ENCODE data around the gene AMD1.
"Not testable (repeated sequence)": the region's sequence is repeated elsewhere in the genome, so short reads cannot be mapped to it uniquely, and the experiment has no call there.

The AMD1 gene

DNA sequence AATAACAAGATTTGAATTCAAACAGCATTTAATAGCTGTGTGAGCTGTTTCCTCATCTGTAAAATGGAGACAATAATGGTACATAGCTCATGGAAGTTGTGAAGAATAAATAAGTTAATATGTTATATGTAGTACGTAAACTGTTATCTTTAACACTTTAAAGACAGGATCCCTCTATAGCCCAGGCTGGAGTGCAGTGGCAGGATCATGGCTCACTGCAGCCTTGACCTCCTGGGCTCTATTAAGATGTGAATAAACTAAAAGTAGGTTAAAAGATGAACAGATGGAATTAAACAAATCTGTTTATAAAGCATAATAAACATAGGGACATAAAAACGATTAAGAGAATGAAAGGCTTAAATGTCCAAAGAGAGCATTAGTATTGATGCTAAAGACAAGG lies 3.0 kb downstream of the AMD1 start:
- FAIRE-seq (no peak), DNase-seq (ENCODE audit: low spot score) (no peak)

DNA sequence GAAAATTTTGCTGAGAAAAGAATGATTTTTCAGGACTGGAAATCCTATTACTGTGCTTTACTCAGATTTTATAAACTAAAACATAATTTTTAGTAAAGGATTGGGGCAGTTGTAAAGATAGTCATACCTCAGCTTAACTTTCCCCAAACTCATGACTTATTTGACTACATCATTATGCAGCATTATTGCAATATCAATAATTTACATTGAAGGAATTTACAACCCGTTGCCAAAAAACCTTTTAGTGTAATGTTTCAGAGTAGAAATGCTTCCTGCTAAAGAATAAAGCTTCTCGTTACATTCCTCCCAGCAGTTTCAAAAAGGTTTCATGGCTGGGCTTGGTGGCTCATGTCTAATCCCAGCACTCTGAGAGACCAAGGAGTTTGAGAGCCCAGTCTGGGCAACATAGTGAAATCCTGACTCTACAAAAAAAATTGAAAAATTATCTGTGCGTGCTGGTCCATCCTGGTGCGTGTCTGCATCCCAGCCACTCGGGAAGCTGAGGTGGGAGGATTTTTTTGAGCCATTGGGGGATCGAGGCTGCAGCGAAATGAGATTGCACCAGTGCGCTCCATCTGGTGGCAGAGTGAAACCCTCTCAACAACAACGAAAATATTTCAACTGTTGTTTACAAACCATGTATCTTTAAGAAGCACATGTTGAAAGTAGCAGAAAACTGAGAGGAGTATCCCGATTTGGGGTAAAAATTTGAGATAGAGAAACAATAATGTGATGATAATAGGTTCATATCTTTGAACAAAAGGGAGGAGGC lies 4.4 kb downstream of the AMD1 start:
- DNase-seq (ENCODE audit: low spot score) (peak; percentile 12), FAIRE-seq (no peak)

DNA sequence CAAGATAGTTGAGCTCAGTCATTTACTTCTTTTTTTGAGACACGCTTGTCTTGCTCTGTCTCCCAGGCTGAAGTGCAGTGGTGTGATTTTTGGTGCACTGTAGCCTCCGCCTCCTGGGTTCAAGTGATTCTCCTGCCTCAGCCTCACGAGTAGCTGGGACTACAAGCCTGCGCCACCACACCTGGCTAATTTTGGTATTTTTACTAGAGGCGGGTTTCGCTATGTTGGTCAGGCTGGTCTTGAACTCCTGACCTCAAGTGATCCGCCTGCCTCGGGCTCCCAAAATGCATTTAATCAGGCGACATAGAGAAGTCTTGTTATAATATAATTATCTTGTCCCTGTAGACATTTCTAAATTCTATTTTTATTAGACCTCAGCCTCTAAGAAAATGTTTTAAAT lies 6.1 kb downstream of the AMD1 start:
- DNase-seq (ENCODE audit: low spot score) (no peak), FAIRE-seq (no peak)

DNA sequence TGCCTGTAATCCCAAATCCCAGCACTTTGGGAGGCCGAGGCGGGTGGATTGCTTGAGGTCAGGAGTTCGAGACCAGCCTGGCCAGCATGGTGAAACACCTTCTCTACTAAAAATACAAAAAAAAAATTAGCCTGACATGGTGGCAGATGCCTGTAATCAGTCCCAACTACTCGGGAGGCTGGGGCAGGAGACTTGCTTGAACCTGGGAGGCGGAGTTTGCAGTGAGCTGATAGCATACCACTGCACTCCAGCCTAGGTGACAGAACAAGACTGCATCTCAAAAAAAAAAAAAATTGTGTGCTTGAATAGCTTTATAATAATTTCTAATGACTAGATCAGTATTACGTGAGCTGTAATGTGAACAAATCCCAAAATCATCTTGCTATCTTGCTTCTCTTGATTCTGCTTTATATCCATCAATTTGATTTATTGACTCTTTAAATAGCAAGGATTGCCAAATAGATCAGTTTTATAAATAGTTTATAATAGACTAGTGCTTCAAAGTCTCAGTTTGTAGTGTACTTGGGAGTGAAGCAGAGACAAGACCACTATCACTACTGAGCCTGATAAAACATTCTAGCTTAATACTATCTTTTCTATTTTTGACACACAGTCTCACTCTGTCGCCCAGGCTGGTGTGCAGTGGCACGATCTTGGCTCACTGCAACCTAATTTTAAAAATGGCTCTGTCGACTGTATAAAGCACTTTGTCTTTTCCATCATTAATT lies 7.1 kb downstream of the AMD1 start:
- FAIRE-seq, result no peak
- DNase-seq (ENCODE audit: low spot score), result no peak

DNA sequence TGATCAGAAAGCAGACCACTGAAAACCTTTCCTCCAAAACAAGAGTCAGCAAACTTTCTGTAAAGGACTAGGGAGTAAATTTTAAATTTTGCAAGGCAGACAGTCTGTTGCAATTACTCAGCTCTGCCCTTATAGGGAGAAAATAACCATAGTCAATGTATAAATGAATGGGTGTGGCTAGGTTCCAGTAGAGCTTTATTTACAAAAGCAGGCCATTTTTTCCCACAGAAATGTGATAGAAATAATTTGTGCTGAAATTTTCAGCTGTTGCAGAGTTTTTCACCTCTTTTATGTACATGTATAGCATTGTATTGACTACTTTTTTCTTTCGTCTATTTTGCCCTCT lies 7.7 kb downstream of the AMD1 start:
- no peak for DNase-seq (ENCODE audit: low spot score)
- FAIRE-seq, result no peak

DNA sequence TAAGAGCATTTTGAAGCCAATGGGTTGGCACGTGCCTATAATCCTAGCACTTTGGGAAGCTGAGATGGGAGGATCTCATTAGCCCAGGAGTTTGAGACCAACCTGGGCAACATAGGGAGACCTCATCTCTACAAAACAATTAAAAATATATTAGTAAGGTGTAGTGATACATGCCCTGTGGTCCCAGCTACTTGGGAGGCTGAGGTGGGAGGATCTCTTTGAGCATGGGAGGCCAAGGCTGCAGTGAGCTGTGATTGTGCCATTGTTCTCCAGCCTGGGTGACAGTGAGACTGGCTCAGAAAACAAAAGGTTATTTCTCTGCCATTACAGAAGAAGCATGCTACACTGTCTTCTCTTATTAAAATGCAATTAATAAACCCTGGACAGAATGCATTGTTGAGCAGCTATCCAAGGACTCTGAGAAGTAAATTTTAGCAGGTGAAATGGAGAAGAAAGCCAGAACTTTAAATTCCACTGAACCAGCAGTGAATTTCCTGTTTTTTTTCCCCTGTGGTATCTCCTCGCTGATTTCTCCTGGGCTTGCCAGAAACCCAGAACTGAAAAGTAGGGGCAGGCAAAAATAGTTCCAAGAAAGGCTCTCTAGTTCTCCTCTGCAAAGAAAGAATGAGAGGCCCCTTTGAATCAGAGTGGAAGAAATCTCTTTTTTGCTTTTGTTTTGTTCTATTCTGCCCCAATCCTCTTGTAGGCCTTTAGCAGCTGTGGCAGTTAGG lies 8.4 kb downstream of the AMD1 start:
- no peak for FAIRE-seq
- no peak for DNase-seq (ENCODE audit: low spot score)

DNA sequence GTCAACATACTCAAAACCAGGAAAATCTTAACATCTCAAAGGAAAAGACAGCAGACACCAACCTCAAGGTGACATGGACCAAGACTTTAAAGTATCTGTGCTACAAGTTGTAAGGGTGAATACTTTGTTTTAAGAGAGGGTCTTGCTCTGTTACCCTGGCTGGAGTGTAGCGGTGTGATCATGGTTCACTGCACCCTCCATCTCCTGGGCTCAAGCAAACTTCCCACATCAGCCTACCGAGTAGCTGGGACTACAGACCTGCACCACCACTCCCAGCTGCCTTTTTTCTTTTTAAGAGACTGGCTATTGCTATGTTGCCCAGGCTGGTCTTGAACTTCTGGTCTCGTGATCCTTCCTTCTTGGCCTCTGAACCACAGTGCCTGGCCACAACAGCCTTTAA lies 9.7 kb downstream of the AMD1 start:
- FAIRE-seq (no peak), DNase-seq (ENCODE audit: low spot score) (no peak)

DNA sequence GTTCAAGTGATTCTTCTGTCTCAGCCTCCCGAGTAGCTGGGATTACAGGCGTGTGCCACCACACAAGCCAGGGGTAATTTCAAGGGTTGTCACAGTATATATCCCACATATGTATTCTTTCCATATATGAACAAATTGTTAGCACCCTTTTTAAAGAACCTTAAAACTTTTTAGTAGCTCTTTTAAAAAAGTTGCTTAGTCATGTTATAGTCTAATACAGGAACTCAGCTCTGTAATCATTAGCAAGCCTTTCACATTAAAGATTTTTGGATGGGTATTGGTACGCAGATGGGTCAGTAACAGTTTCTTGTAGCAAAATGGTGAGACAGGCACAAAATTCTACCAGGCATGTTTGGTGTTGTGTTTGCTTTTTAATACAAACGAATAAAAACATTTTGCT lies 10.9 kb downstream of the AMD1 start:
- DNase-seq (ENCODE audit: low spot score) (no peak), FAIRE-seq (no peak)

DNA sequence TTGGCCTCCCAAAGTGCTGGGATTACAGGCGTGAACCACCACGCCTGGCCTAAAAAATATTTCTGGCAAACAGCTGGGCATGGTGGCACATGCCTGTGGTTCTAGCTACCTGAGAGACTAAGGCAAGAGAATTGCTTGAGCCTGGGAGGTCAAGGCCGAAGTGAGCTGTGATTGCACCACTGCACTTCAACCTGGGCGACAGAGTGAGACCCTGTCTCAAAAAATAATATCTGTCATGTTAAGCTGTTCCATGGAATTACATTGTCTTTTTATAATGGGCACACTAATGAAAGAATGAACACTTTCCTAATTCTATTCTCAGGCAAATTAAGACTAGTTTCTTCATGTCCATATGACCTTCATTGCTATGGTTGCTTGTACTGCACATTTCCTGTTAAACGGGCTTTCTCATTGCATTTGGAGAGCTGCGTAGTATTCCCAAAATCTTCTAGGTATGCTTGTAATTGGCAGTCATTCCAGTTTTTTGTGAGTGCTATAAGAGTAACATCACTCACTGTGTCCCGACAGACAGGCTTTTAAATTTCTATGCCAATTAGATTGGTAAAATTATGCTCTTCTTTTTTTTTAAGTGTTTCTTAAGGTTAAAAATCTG lies 12.1 kb downstream of the AMD1 start:
- DNase-seq (ENCODE audit: low spot score) (no peak), FAIRE-seq (no peak)

DNA sequence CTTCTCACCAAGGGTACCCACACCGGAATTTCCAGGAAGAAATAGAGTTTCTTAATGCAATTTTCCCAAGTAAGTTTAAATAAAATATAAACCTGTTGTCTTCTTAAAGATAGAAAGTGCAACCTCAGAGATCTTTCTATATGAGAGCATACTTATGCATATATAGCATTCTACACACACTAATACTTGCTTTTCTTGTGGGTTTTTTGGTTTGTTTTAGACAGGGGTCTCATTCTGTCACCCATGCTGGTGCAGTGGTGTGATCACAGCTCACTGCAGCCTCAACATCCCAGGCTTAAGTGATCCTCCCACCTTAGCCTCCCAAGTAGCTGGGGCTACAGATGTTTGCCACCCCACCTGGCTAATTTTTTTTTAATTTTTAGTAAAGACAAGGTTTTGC lies 15.7 kb downstream of the AMD1 start:
- no peak for DNase-seq (ENCODE audit: low spot score)
- no peak for FAIRE-seq

DNA sequence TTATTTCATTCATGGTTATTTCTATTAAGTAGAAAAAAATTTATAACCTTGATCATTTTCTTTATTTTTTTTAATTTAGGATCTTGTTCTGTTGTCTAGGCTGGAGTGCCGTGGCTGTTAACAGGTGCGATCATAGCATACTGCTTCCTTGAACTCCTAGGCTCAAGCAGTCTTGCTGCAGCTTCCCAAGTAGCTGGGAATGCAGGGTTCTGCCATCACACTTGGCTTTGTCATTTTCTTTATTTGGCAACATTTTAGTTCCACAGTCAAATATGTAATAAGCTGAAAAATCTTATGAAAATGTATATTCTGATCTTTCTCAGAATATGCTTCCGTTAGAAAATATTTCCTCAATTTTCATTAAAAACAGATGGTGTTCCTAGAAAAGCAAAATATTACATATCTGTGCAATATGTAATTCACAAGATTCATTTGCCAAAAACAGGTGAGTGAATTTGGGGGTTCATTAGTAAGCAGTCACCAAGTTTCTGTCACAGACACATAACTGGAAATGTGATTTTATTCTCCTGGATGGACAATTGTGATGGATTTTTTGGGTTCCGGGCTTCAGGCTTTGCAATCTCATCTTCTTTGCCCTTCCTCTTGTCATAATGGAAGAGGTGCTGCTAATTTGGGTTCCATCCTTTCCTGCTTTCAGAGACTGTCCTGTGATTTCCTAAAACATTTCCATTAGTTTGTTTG lies 21.5 kb downstream of the AMD1 start:
- no peak for DNase-seq (ENCODE audit: low spot score)
- FAIRE-seq, result no peak

DNA sequence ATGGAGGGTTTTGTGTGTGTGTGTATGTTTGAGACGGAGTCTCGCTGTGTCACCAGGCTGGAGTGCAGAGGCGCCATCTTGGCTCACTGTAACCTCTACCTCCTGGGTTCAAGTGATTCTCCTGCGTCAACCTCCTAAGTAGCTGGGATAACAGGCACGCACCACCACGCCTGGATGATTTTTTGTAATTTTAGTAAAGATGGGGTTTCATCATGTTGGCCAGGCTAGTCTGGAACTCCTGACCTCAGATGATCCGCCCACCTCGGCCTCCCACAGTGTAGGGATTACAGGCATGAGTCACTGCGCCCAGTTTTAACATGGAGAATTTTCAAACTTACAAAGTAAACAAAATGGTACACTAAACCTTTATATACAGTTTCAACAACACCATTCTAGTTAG lies 22.8 kb downstream of the AMD1 start:
- FAIRE-seq (no peak), DNase-seq (ENCODE audit: low spot score) (no peak)

DNA sequence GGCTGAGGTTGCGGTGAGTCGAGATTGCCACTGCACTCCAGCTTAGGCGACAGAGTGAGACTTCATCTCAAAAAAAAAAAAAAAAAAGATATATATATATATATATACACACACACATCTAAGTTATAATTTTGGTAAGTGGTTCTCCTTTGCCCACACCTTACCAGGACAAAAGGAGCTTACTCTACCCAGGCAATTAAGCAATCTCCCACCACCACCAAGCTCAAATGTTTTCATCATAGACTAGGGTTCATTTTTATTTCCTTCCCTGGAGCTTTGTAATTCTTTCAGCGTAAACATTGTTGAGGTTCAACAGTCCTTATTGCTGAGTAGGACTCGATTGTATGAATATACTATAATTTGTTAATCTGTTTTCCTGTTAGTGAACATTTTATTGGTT lies 23.5 kb downstream of the AMD1 start:
- no peak for DNase-seq (ENCODE audit: low spot score)
- no peak for FAIRE-seq

DNA sequence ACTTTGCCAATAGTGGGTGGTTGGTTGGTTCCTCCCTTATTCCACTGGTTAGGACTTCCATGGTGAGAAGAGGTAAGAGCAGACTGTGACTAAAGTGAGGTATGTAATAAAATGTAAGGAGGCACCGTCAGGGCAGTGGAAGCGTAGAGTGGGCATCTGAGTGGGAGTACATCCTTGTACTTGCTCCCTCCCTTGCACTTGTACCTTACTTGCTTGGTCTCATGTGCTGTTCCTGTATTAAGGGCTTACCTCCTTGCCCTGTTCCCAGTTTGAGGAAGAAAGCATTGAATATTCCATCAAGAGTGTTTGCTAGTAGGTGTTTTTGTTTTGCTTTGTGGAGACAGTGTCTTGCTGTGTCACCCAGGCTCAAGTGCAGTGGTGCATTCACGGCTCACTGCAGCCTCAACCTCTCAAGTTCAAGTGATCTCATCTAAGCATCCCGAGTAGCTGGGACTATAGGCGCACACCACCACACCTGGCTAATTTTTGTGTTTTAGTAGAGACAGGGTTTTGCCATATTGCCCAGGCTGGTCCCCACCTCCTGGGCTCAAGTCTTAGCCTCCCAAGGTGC lies 25.5 kb downstream of the AMD1 start:
- DNase-seq (ENCODE audit: low spot score) (no peak), FAIRE-seq (no peak)

DNA sequence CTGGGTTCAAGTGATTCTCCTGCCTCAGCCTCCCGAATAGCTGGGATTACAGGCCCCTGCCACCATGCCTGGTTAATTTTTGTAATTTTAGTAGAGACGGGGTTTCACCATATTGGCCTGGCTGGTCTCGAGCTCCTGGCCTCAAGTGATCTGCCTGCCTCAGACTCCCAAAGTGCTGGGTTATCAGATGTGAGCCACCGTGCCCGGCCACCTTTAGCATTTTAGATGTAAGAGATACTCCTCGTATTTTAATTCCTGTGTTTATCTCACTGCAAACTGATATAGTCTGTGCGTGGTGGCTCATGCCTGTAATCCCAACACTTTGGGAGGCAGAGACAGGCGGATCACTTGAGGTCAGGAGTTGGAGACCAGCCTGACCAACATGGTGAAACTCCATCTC lies 27.0 kb downstream of the AMD1 start:
- not testable (repeated sequence) for FAIRE-seq; DNase-seq (ENCODE audit: low spot score)

DNA sequence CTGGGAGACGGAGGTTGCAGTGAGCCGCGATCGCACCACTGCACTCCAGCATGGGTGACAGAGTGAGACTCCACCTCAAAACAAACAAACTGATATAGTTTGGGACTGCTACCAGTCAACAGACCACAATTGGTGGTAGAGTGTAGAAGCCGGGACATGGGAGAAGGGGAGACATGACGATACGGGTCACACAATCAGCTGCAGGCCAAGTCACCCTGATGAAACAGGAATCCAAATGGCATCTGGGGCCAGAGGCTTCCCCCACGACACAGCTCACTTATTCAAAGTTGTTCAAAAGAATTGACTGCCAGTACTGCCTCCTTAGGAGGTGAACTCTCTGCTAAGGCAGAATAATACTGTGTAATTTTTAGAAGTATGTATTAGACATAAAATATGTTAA lies 27.5 kb downstream of the AMD1 start:
- no peak for FAIRE-seq

DNA sequence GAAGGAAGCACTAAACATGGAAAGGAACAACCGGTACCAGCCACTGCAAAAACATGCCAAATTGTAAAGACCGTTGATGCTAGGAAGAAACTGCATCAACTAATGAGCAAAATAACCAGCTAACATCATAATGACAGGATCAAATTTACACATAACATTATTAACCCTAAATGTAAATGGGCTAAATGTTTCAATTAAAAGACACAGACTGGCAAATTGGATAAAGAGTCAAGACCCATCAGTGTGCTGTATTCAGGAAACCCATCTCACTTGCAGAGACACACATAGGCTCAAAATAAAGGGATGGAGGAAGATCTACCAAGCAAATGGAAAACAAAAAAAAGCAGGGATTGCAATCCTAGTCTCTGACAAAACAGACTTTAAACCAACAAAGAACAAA lies 31.7 kb downstream of the AMD1 start:
- DNase-seq (ENCODE audit: low spot score); FAIRE-seq: not testable (repeated sequence)

More for the DNA sequence above, 27.5 kb downstream of the AMD1 start:
- DNase-seq (ENCODE audit: low spot score), result no peak

DNA sequence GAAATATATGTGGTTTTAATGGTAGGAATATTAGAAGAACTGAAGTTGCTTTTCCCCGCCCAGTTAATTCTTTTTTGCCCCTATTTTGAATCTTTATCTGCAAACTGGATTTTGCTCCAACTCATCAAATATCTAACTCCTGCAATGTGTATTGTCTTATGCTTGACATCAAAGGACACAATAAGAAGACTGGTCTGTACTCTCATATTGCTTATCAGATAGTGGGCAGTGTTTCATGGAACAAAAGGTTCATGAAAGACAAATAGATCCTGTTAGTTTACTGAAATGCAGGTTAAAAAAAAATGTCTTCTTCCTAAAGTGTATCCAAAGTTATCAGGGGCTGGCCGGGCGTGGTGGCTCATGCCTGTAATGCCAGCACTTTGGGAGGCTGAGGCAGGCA lies 56.2 kb downstream of the AMD1 start:
- DNase-seq (ENCODE audit: low spot score), result no peak
- no peak for FAIRE-seq

DNA sequence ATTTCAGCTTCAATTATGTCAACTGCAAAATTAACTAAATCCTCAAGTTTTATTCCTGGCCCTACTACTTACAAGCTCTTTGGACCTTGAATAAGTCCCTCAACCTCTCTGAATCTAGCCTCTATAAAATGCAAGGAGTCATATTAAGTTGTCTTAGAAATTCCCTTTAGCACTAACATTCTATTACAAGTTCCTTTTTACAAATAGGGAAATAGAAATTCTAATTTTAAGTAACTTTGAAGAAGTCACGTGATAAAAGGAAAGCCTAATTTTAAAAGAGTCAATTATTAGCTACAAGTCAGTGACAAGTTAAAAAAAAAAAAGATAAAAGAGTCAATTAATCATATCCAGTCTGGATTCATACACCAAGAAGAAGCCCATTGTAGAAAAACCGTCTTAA lies 59.3 kb downstream of the AMD1 start:
- DNase-seq (ENCODE audit: low spot score), result no peak
- FAIRE-seq, result no peak

DNA sequence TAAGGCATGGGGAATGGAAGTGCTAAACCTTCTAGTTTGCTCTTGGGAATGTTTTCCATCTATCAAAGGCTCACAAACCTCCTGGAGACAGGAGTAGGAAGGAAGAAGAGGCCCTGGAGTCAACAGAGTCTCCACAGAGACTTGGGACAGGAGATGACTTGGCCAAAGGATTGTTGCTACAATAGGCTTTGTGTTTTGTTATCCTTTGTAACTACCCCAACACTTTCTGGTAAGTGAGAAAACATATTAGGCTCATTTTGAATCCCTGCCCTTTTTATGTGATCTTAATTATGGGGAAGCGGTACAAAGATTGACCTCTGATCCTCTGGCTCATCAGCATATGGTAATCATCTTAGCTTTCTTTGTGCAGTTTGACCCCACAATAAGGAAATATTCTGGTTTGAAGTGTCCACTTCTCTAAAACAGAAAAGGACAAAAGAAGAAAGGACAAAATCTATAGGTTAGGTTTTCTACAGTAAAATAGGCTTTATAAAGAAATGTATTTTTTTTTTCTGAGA lies 59.9 kb downstream of the AMD1 start:
- FAIRE-seq (no peak), DNase-seq (ENCODE audit: low spot score) (no peak)

DNA sequence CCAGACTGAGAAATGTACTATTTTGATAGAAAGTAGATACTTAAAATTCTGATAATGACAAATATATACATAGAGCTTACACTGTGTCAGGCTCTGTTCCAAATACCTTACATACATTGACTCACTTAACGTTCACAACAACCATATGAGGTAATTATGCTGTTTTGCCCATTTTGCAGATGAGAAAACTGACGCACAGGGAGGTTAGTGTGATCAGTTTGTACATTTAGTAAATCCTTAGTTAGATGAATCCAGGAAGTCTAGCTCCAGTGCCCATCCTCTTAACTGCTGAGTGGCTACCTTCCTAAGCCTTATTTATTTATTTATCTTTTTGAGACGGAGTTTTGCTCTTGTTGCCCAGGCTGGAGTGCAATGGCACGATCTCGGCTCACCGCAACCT lies 60.6 kb downstream of the AMD1 start:
- DNase-seq (ENCODE audit: low spot score) (no peak), FAIRE-seq (no peak)

All from urothelium cell line (cell line).